Activated naive CD8-positive, alpha-beta T cell treated with anti-CD3 and anti-CD28 coated beads for 36 hours (primary cell): ENCODE data around the gene PPP3CA. TPM values are rescaled to one million over a fixed set of nuclear protein-coding genes. Genes with fewer than 3 reads are reported as not detected.

ENCODE experiments used
- DNase-seq: peaks from one replicate; pipeline ENCODE4 v3.0.0; 2021
- H3K27ac Mint-ChIP-seq: one replicate; pipeline ENCODE4 v1.8.0; 2022; ENCODE audit warnings: mild to moderate bottlenecking, moderate library complexity, mixed read lengths
- H3K27me3 Mint-ChIP-seq: one replicate; pipeline ENCODE4 v1.8.0; 2022; ENCODE audit warnings: mild to moderate bottlenecking, mixed read lengths
- H3K36me3 Mint-ChIP-seq: one replicate; pipeline ENCODE4 v1.8.0; 2021; ENCODE audit warnings: mild to moderate bottlenecking, mixed read lengths
- H3K4me1 Mint-ChIP-seq: one replicate; pipeline ENCODE4 v1.8.0; 2021; ENCODE audit warnings: mixed read lengths
- H3K4me3 Mint-ChIP-seq: one replicate; pipeline ENCODE4 v1.8.0; 2022; ENCODE audit warnings: mild to moderate bottlenecking, moderate library complexity, mixed read lengths
- H3K9me3 Mint-ChIP-seq: one replicate; pipeline ENCODE4 v1.8.0; 2022; ENCODE audit warnings: mixed read lengths
- total RNA-seq, 2 experiments: library from RNA; stranded (reverse); gene quantifications; one replicate each; pipeline ENCODE4 v1.2.3, GENCODE V29; 2021

PPP3CA gene
- total RNA-seq, 2 experiments from 2014 or later: 14.5 to 16.4 TPM

DNA sequence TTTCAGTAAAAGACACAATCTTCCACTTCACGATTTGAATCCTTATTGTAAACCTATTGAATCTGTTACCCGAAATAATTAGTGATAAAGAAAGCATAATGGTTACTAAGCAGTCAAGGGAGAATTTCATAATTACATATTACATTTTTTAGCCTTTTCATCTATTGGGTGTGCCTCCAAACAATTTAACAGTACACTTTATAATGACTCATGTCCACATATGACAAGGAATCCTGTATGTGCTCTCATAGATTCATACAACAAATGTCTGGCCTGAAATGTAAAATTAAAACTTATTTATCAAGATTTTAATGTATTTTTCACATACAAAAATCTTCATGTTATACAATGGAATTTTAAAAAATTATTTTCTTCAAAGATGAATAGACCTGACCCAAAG is 39.4 kb downstream of the PPP3CA start:
- no peaks in the 10 kb centered on the region for H3K9me3 Mint-ChIP-seq

GRCh38 chr4:101306764-101307615 is 40.3 kb downstream of the PPP3CA start:
- no peaks in the 10 kb centered on the region for H3K27me3 Mint-ChIP-seq
- H3K27ac Mint-ChIP-seq: peak overlapping the region; percentile 49
- H3K4me1 Mint-ChIP-seq: peaks cover 36% of the 10 kb centered on the region
- no peaks in the 10 kb centered on the region for H3K9me3 Mint-ChIP-seq
- no peak for DNase-seq
- peak overlapping the region; percentile 53 for H3K4me3 Mint-ChIP-seq
- peaks cover 2% of the 10 kb centered on the region for H3K36me3 Mint-ChIP-seq

More for the DNA sequence above, 39.4 kb downstream of the PPP3CA start:
- no peaks in the 10 kb centered on the region for H3K27me3 Mint-ChIP-seq
- H3K4me3 Mint-ChIP-seq: no peak overlapping the region
- no peak overlapping the region for H3K27ac Mint-ChIP-seq
- peaks cover 36% of the 10 kb centered on the region for H3K4me1 Mint-ChIP-seq
- DNase-seq: no peak
- H3K36me3 Mint-ChIP-seq: peaks cover 2% of the 10 kb centered on the region

DNA sequence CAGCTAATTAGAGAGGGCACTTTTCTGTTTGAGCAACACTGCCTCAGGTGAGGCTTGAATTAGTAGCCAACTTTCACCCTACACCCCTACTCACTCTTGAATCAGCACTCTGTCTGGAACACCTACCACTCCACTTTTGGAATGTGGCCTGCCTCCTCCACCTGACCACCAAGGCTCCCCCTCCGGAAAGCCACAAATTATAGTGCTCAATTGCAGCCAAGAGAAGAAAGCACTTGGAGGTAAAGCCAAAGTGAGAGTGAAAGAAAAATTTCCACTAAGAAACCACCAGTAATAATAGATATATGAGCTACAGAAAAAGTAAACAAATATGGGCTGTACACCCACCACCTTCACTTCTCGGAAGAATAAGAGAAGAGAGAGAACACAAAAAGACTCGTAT is 41.1 kb downstream of the PPP3CA start:
- Mint-ChIP-seq H3K27ac (peak overlapping the region; percentile 49), H3K27me3 (no peaks in the 10 kb centered on the region), H3K4me3 (peak overlapping the region; percentile 53), H3K36me3 (peaks cover 2% of the 10 kb centered on the region), H3K4me1 (peaks cover 36% of the 10 kb centered on the region), H3K9me3 (no peaks in the 10 kb centered on the region)
- DNase-seq: peak; percentile 26

- H3K4me3 Mint-ChIP-seq: no peak overlapping the region
- no peak for DNase-seq
- H3K36me3 Mint-ChIP-seq: no peaks in the 10 kb centered on the region
- H3K27ac Mint-ChIP-seq: no peak overlapping the region
- no peaks in the 10 kb centered on the region for H3K27me3 Mint-ChIP-seq
- H3K4me1 Mint-ChIP-seq: peaks cover 34% of the 10 kb centered on the region
- no peaks in the 10 kb centered on the region for H3K9me3 Mint-ChIP-seq
These were observed 42.4 kb downstream of the PPP3CA start for GRCh38 chr4:101304916-101305315.

- Mint-ChIP-seq H3K36me3 (no peaks in the 10 kb centered on the region), H3K4me3 (no peak overlapping the region), H3K4me1 (peaks cover 3% of the 10 kb centered on the region)
These were observed 47.3 kb downstream of the PPP3CA start for GRCh38 chr4:101299899-101300540.

GRCh38 chr4:101299021-101299420 is 48.3 kb downstream of the PPP3CA start:
- H3K4me1 Mint-ChIP-seq: peaks cover 2% of the 10 kb centered on the region
- no peak for DNase-seq
- H3K27ac Mint-ChIP-seq: no peak overlapping the region
- H3K27me3 Mint-ChIP-seq: no peaks in the 10 kb centered on the region
- H3K9me3 Mint-ChIP-seq: no peaks in the 10 kb centered on the region
- H3K36me3 Mint-ChIP-seq: no peaks in the 10 kb centered on the region
- H3K4me3 Mint-ChIP-seq: no peak overlapping the region

More at GRCh38 chr4:101299899-101300540, 47.3 kb downstream of the PPP3CA start:
- H3K9me3 Mint-ChIP-seq: no peaks in the 10 kb centered on the region
- no peak overlapping the region for H3K27ac Mint-ChIP-seq
- no peak for DNase-seq
- H3K27me3 Mint-ChIP-seq: no peaks in the 10 kb centered on the region

- no peaks in the 10 kb centered on the region for H3K27me3 Mint-ChIP-seq
- H3K4me3 Mint-ChIP-seq: no peak overlapping the region
- no peak overlapping the region for H3K27ac Mint-ChIP-seq
- no peak for DNase-seq
- peaks cover 2% of the 10 kb centered on the region for H3K36me3 Mint-ChIP-seq
- no peaks in the 10 kb centered on the region for H3K9me3 Mint-ChIP-seq
- H3K4me1 Mint-ChIP-seq: peaks cover 12% of the 10 kb centered on the region
These were observed 51.6 kb downstream of the PPP3CA start for GRCh38 chr4:101295691-101296090.

DNA sequence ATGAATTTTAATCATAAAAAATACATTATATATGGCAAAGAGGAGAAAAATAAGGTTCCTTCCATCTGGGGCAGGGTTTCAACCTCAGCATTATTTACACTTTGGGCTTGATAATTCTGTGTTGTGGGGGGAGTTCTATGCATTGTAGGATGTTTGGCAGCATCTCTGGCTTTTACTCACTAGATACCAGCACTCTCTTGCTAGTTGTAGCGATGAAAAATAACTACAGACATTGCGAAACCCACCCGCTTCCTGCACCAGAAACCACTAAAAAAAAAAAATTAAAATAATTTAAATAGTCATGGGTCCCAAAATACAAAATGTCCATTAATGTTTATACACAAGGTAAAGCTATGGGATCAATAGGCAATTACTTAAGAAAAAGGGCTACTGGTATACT is 52.7 kb downstream of the PPP3CA start:
- Mint-ChIP-seq H3K27ac (no peak overlapping the region), H3K9me3 (no peaks in the 10 kb centered on the region), H3K4me1 (peaks cover 16% of the 10 kb centered on the region), H3K36me3 (peaks cover 2% of the 10 kb centered on the region), H3K27me3 (no peaks in the 10 kb centered on the region), H3K4me3 (no peak overlapping the region)
- no peak for DNase-seq

DNA sequence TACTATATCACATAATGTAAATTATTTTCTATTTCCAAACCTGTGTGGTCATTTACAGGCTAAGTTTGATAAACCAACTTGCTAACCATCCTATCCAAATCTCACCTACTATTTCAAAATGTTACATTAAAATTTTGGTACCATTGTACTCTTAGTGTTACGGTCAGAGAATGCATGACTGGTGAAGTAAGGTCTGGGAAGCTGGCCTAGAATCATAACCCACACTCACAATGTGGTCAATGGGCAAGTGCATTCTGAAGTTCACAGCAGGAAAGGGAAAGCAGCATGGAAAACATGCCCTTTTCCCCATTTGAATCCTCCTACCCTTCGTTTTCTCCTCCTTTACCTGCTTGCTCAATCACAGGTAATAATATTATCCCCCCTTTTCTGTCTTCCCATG is 54.4 kb downstream of the PPP3CA start:
- no peak for DNase-seq
- no peak overlapping the region for H3K4me3 Mint-ChIP-seq
- peaks cover 22% of the 10 kb centered on the region for H3K4me1 Mint-ChIP-seq
- H3K27me3 Mint-ChIP-seq: no peaks in the 10 kb centered on the region
- no peaks in the 10 kb centered on the region for H3K9me3 Mint-ChIP-seq
- no peak overlapping the region for H3K27ac Mint-ChIP-seq
- peaks cover 2% of the 10 kb centered on the region for H3K36me3 Mint-ChIP-seq

GRCh38 chr4:101292214-101292613 is 55.1 kb downstream of the PPP3CA start:
- no peak overlapping the region for H3K27ac Mint-ChIP-seq
- H3K4me3 Mint-ChIP-seq: no peak overlapping the region
- H3K27me3 Mint-ChIP-seq: no peaks in the 10 kb centered on the region
- H3K9me3 Mint-ChIP-seq: no peaks in the 10 kb centered on the region
- H3K4me1 Mint-ChIP-seq: peaks cover 24% of the 10 kb centered on the region
- H3K36me3 Mint-ChIP-seq: peaks cover 2% of the 10 kb centered on the region
- DNase-seq: no peak

GRCh38 chr4:101291198-101291597 is 56.1 kb downstream of the PPP3CA start:
- no peak overlapping the region for H3K27ac Mint-ChIP-seq
- no peak for DNase-seq
- H3K4me1 Mint-ChIP-seq: peaks cover 24% of the 10 kb centered on the region
- peaks cover 2% of the 10 kb centered on the region for H3K36me3 Mint-ChIP-seq
- no peaks in the 10 kb centered on the region for H3K27me3 Mint-ChIP-seq
- no peak overlapping the region for H3K4me3 Mint-ChIP-seq
- H3K9me3 Mint-ChIP-seq: no peaks in the 10 kb centered on the region

GRCh38 chr4:101290654-101291053 is 56.7 kb downstream of the PPP3CA start:
- Mint-ChIP-seq H3K4me1 (peaks cover 26% of the 10 kb centered on the region), H3K27ac (no peak overlapping the region), H3K27me3 (no peaks in the 10 kb centered on the region), H3K36me3 (peaks cover 2% of the 10 kb centered on the region), H3K4me3 (no peak overlapping the region), H3K9me3 (no peaks in the 10 kb centered on the region)
- DNase-seq: no peak

- no peak overlapping the region for H3K4me3 Mint-ChIP-seq
These were observed 58.0 kb downstream of the PPP3CA start for GRCh38 chr4:101289306-101289705.

DNA sequence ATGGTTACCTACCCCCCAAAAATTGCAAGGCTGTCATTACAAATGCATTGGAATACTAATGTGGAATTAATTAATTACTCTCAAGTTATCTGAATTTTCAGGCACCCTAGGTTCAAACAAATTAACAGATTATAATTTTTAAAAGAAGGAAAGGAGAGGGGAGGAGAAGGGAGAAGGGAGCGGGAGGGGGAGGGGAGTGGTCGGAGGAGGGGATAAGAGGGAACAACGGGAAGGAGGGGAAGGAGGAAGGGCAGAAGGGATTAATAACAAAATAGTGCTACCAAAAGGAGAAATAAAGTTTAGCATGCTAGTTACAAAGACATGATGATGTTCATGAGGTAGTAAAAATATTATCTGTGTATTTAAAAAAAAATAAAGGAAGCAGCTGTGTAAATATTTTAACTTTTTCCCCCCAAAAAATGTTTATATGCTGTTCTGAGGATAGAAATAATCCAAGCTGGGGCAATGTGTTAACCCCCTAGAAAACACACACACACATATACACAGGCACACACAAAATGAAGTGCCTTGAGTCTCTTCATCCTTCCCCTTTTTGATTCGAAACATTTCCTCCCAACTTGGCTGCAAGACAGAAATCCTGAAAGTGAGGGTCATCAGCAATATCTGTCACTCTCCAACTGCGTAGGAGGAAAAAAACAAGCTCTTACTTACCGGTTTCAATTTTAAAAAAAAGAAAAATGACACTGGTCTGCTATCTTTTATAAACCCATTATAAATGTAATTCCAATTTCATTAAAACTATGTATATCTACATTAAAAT is 58.8 kb downstream of the PPP3CA start:
- no peak for DNase-seq
- Mint-ChIP-seq H3K4me1 (peaks cover 32% of the 10 kb centered on the region), H3K27ac (no peak overlapping the region), H3K36me3 (peaks cover 3% of the 10 kb centered on the region), H3K4me3 (no peak overlapping the region), H3K9me3 (no peaks in the 10 kb centered on the region), H3K27me3 (no peaks in the 10 kb centered on the region)

More at GRCh38 chr4:101289306-101289705, 58.0 kb downstream of the PPP3CA start:
- Mint-ChIP-seq H3K4me1 (peaks cover 31% of the 10 kb centered on the region), H3K27me3 (no peaks in the 10 kb centered on the region), H3K27ac (no peak overlapping the region), H3K9me3 (no peaks in the 10 kb centered on the region), H3K36me3 (peaks cover 4% of the 10 kb centered on the region)
- no peak for DNase-seq

DNA sequence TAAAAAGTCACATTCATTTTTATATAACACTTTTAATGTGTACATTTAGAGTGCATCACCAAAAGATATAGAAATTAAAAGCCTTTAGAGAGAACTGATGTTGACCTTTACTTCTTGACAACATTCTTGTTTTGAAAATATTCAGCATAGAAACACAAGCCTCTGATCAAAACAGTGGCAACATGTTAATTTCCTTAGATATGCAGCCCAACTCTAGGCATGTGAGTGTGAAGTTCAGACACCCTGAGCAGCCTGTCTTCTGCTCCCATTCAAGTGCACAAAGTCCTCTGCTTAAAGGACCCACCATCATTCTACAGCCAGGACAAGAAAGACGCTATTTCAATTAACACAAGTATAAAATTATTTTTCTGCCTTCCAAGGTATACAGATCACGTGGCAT is 60.0 kb downstream of the PPP3CA start:
- peaks cover 40% of the 10 kb centered on the region for H3K4me1 Mint-ChIP-seq
- H3K4me3 Mint-ChIP-seq: no peak overlapping the region
- peaks cover 5% of the 10 kb centered on the region for H3K36me3 Mint-ChIP-seq
- H3K27ac Mint-ChIP-seq: no peak overlapping the region
- no peaks in the 10 kb centered on the region for H3K27me3 Mint-ChIP-seq
- H3K9me3 Mint-ChIP-seq: peaks cover 1% of the 10 kb centered on the region
- no peak for DNase-seq
